HUDEP-2 (cell line): ENCODE data around the gene ABAT.

Experiments used
- DNase-seq, 76 experiments: peaks; one replicate each; lab custom pipeline; 2025; ENCODE audit not compliant: unreplicated experiment in 76 of 76; lab: John Stamatoyannopoulos, UW

ABAT gene

DNA sequence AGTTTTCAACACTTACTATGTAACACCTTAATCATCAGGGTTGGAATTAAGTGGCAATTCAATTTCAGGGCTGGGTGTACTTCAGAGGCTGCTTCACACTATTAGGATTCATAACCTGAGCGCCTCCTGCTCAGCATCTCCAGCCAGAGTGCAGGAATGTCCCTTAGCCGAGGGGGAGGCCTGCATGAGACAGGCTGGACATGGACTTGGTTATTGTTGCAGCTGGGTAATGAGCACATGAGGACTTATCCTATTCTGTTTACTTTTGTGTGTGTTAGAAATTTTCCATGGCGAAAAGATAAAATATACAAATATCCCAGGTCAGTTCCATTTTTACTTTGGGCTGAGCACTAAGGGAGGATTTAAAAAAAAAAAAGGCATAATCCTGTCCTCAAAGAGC is 133.6 kb downstream of the ABAT start:
- DNase-seq: no peak

DNA sequence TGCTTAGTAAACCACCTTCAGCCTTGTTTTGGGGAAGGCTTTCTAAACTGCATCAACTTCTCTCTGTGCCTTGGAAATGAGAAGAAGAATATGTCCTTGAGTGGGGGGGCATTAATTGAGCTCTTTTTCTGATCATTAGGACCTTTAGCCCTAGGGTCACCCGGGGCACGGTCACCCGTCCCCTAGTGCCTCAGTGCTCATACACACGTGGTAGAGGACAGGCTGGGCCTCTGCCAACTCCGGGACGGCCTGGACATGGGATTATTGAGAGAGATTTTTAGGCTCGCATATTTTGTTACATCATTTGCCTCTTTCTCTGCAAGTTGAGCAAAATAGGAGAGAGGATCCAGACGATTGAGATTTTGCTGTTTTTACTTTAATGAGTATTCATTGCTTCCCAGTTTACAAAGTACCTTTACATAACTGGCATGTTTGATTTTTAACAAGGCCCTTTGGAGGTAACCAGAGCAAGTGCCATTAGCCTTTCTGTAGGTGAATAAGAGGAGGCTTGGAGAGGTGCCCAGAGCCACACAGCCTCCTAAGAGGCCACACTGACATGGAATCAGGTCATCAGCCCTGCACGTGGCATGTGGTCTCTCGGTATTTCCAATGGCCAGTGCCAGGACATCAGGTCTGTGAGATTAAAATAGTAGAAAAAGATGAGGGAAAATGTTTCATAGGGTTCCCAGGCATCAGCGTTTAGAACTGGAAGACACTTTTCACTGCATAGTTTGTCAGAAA is 134.4 kb downstream of the ABAT start:
- DNase-seq: no peak

DNA sequence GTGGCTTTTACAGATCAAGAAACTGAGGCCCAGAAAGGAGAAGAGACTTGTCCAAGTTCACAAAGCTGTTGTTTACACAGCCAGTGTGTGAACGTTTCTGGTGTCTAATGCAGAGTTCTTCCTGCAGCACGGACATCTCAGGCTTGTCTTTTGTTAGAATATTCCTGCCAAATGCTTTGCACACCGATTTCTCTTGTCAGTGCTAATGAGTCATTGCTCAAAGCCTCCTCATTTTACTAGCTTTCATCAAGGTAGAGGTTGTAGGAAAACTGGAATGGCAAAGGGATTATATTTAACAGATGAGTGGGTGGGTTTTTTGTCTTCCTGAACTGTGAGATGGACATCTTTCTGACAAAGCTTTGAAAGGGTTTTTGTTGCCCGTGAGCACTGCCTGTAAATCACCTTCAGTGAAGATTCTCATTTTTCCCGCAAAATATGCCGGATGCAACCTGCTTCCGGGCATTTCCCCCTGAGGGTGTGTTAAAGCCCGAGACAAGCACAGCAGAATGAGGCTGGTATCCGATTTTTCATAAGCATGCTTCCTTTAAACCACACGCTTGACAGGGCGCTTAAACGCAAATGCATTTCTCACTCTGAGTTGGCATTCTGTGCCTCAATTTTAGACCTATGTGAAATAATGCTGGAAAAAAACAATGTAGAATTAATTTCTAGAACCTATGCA is 137.9 kb downstream of the ABAT start:
- no peak for DNase-seq

DNA sequence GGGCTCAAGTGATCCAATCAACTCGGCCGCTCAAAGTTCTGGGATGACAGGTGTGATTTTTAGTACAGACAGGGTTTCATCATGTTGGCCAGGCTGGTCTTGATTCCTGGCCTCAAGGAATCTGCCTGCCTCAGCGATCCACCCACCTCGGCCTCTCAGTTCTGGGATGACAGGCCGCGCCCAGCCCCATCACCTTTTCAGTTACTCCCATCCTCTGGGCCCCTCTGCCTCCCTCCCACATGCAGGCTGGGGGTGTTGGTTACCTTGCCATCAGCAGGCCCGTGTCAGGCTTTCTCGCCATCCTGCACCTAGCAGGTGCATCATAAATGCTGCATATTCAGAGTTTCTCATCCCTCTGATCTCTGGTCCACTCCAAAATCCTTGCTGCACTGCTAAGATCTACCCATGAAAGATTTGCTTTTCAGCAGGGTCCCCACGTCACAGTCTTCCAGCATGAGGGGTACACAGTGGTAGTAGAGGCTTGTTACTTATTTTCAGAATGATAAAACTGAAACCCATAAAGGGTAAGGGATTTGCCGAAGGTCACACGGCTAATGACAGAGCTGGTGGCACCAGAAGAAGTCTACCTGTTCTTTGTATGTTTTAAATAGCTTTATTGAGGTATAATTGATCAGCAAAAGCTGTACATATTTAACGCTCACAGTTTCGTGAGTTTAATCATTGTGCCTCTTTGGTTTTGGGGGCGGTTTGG is 139.8 kb downstream of the ABAT start:
- no peak for DNase-seq

DNA sequence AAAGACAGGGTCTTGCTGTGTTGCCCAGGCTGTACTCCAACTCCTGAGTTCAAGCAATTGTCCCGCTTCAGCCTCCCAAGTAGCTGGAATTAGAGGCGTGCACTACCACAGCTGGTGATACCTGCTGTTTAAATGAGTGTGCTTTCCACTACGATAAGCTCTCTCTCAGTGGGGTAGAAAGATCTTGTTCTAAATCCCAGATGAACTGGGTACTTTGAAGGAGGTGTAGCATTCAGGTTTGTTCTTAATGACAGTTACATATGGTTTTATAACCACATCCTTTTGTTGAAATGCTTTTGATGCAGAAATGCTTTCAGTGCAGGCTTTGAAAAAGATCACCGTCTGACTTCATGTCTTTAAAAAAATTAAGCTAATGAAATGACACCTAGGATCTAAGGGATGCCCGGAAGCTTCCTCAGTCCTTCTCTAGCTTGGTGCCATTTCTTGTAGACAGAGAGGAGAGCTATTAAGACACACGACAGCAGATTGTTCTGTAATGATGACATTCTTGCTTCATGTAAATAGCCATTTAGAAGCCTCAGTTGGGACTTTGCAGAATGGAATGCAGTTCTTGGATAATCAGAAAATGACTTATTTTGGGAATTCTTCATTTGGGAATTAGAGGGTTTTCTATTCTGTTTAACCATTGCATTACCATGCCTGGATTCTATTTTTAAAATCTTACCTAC is 142.7 kb downstream of the ABAT start:
- DNase-seq: no peak

DNA sequence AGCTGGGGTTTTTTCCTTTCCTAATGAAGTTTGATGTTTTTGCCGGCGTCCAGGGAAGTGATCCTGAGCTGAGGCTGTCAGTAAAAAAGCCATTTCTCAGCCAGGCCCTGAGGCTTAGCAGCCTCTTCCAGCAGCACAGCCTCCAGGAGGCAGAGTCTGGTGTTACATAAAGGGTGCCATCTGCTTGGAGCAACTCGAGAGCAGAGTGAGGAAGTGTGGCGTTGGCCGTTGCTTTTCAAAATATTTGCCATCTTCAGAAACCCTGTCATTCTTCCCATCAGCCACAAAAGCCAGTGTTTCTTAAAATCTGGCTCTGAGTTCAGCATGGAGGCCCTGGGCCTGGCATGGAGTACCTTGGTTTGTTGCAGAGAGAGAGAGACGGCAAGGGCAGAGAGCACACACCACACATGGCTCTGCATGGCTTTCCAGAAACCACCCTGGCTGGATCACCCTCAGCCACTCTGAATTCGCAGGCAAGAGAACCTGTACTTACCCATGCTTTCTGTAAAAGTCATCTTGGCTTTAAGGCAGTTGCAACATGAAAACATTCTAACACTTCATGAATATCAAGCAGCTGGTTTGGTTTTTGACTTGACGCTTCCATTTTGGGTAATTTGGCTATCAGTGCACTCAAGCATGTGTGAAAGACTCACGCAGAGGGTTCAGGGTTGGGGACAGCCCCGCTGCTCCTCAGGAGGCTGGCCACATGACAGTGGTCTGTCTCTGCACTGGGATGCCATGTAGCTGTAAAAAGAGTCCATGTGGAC is 144.3 kb downstream of the ABAT start:
- DNase-seq: no peak

DNA sequence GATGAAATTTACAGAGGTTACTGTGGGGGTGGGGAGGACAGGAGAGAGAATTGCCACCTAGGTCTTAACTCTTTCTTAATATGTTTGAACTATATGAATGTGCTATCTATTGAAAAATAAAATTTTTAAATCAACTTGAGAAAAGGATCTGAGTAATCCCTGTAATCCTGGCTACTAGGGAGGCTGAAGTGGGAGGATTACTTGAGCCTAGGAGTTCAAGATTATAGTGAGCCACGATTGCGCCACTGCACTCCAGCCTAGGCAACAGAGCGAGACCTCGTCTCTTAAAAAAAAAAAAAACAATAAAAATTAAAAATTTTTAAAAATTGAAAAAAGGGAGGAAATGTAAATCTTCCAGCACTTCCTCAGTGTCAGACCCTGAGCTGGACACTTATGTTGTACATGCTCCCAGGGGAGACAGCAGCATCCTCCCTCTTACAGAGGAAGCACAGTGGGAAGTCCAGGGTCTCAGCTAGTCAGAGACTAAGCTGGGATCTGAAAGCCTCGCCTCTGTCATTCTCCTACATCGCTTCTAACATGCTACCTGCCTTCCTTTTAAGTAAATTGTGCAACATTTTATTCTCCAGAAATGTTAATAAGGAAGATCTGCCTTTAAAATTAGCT is 145.1 kb downstream of the ABAT start:
- no peak for DNase-seq

DNA sequence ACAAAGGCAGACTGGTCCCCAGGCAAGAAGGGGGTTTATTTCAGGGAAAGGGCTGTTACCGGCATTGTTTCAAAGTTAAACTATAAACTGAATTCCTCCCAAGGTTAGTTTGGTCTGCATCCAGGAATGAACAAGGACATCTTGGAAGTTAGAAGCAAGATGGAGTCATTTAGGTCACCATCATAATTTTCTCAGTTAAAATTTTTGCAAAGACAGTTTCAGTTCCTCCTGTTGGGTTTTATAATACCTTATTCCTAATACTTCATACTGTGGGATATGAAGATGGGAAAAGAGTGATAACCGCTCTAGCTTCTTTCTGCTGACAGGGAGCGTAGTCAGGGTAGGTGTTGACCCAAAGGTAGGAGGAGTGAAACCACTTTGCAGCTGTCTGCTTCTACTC is 148.0 kb downstream of the ABAT start:
- no peak for DNase-seq

DNA sequence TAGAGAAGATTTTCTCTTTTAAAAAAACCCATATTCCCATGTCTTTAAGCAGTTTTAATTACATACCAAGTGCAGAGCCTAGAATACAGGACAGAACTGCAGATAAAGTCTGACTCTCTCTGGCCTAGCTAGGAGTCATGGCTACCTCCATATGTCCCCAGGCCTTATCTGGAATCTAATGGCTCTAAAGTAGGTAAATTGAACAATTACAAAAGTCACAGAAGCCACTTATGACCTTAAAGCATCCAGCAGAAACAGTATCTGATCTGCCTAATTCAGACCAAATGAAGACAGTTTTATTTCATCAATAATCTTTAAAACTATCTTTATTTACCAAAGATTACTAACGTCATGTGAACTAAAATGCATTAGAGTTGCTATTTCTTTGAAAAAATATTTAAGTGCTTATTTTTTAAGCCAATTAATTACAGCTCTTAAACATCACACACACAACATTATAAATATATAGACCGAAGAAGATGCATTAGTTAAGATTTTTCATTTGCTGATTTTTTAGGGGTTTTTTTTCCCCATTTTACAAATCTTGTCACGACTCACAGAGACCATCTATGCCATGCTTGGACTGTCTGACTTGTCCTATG is 152.0 kb downstream of the ABAT start:
- no peak for DNase-seq

DNA sequence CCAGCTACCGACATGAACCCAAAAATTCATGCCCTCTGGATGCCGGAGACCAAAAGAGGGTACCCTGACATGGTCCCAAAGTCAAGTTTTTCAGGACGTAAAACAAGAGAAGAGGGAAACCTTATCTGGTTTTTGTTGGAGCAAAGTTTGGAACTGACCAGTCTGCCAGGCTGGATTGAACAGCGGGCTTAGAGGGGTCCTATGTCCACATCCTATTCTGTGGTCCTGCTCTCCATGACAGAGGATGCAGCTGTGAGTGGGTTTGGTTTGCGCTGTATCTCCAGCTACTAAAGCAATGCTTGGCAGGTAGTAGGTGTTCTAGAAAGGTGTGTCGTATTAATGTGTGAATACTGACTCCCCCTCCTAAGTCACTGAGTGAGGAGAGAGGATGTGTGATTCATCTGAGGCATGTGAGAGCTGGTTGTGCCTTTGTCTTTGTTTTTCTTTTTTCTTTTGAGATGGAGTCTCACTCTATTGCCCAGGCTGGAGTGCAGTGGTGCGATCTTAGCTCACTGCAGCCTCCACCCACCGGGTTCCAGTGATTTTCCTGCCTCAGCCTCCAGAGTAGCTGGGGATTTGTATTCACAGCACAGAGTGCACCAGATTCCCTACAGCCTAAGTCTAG is 154.2 kb downstream of the ABAT start:
- DNase-seq: no peak

DNA sequence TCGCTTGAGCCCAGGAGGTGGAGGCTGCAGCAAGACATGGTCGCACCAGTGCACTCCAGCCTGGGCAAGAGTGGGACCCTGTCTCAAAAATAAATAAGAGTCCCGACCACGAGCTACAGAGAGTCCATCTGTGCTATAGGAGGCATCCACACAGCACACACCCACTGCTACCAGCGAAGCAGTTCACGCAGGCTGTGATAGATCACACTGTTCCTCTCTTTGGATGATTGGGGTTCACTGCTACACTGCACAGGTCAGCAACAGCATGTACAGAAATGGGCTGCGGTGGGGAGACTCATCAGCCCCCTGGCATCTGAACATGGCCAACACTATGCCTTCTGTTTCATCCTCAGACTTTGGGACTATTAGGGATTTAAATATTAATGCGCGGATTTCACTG is 157.0 kb downstream of the ABAT start:
- DNase-seq: no peak

DNA sequence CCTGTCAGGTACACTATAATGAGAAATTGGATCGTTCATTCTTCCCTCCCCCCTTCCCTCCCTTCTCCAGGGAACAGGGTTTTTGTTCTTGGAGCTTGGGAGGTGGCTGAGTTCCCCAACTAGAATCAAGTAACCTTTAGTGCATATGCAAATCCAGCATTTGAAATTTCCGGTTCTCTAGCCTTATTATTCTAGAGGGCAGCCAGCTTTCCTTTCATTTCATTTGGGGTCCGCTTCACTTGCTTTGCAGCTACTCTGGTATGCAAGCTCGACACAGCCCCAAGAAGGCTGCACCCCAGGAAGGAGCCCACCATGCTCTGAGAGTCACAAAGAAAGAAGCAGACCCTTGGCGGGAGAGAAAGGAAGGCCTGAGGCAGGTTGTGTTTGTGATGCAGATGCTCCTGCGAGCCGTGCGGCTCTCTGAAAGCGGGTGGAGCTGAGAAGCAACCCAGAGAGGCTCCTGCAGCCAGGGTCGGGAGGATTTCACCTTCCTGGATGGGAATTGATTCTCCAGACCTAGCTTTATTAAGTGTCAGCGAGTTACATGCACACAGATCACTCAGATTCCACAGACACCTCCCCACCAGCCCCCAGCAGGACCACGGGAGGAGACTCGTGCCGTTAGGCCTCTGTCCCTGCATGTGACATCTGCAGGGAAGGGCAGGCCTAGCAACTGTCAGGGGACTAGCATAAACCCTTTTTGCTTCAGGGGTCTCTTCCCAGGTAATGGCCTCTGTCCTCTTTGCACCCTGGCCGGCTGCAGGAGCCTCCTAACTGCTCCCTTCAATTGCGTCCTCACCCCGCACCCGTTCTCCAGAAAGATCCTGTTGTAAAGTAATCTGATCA is 157.7 kb downstream of the ABAT start:
- DNase-seq: no peak

DNA sequence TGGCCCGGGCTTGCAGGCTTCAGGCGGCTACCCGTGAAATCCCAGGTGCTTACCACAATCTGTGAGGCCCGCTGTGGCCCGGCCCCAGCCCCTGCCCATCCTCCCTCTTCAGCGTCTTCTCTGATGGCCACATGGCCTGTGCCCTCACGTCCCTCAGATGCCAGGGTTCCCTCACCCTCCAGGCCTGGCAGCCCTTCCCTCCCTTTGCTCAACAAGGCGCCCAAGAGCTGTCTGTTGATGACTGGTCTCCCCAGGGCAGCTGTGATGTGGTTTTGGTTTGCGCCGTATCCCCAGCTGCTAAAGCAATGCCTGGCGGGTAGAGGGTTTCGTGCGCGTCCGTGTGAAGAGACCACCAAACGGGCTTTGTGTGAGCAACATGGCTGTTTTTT is 158.3 kb downstream of the ABAT start:
- no peak for DNase-seq
